Neuronal stem cell (in vitro differentiated cells): ENCODE measurements around the gene SH3D19.
A peak's percentile ranks its signal among the peaks of the same experiment; 100 is the strongest.

Experiments used
- DNase-seq: peaks from one replicate; pipeline ENCODE4 v3.0.0-alpha.2; 2013; ENCODE audit warnings: low spot score
- H2AFZ ChIP-seq: one replicate; pipeline ENCODE4 v1.6.1; 2013; ENCODE audit warnings: mild to moderate bottlenecking, low read length, inconsistent platforms
- H2AK5ac ChIP-seq: 2 replicates; pipeline ENCODE4 v1.6.1; 2013; ENCODE audit warnings: low read depth, mild to moderate bottlenecking, inconsistent platforms, low read length, moderate library complexity, mixed read lengths
- H2BK120ac ChIP-seq: 2 replicates; pipeline ENCODE4 v1.6.1; 2013; ENCODE audit warnings: low read depth, mild to moderate bottlenecking, inconsistent platforms, low read length, moderate library complexity, mixed read lengths
- H2BK12ac ChIP-seq: one replicate; pipeline ENCODE4 v1.6.1; 2013; ENCODE audit warnings: low read length, inconsistent platforms
- H2BK15ac ChIP-seq: 2 replicates; pipeline ENCODE4 v1.6.1; 2013; ENCODE audit warnings: mild to moderate bottlenecking, low read length, inconsistent platforms, mixed read lengths
- H2BK5ac ChIP-seq: one replicate; pipeline ENCODE4 v1.6.1; 2013; ENCODE audit warnings: inconsistent platforms, mild to moderate bottlenecking, low read length, moderate library complexity
- H3K14ac ChIP-seq: one replicate; pipeline ENCODE4 v1.6.1; 2013; ENCODE audit warnings: low read length, inconsistent platforms
- H3K18ac ChIP-seq: 2 replicates; pipeline ENCODE4 v1.6.1; 2013; ENCODE audit warnings: low read length, inconsistent platforms
- H3K23ac ChIP-seq: 2 replicates; pipeline ENCODE4 v1.6.1; 2013; ENCODE audit warnings: low read depth, mild to moderate bottlenecking, mixed read lengths, low read length, inconsistent platforms; ENCODE audit not compliant: poor library complexity
- H3K27ac ChIP-seq: replicated peaks from 3 replicates; pipeline ENCODE4 v1.5.1; 2013; ENCODE audit warnings: low read length, inconsistent platforms
- H3K27me3 ChIP-seq, 3 experiments: 2 replicates each; pipeline ENCODE4 v1.6.1; 2013; ENCODE audit warnings: low read length in 3 of 3, mild to moderate bottlenecking in 2 of 3, inconsistent platforms in 1 of 3, low read depth in 1 of 3, mixed read lengths in 1 of 3, moderate library complexity in 1 of 3; ENCODE audit not compliant: control insufficient read depth in 3 of 3, insufficient read depth in 3 of 3
- H3K36me3 ChIP-seq, 2 donors: replicated peaks in 1 of 2; 2 replicates each; pipeline ENCODE4 v1.6.1; 2013; ENCODE audit warnings: low read length in 2 of 2; ENCODE audit not compliant: control insufficient read depth in 2 of 2, insufficient read depth in 2 of 2
- H3K4ac ChIP-seq: 2 replicates; pipeline ENCODE4 v1.6.1; 2013; ENCODE audit warnings: inconsistent platforms, mild to moderate bottlenecking, low read length, moderate library complexity
- H3K4me1 ChIP-seq, 2 donors: 1 replicate in 1 of 2; 2 replicates in 1 of 2; pipeline ENCODE4 v1.6.1; 2013; ENCODE audit warnings: low read length in 2 of 2, low read depth in 1 of 2; ENCODE audit not compliant: control insufficient read depth in 2 of 2, insufficient read depth in 1 of 2
- H3K4me2 ChIP-seq: one replicate; pipeline ENCODE4 v1.6.1; 2013; ENCODE audit warnings: mild to moderate bottlenecking, low read length, inconsistent platforms; ENCODE audit not compliant: insufficient read depth, poor library complexity, severe bottlenecking
- H3K4me3 ChIP-seq, 2 donors: 2 replicates each; pipeline ENCODE4 v1.5.1; 2013; ENCODE audit warnings: low read length in 2 of 2, mild to moderate bottlenecking in 2 of 2, inconsistent platforms in 1 of 2, moderate library complexity in 1 of 2
- H3K79me1 ChIP-seq: one replicate; pipeline ENCODE4 v1.6.1; 2013; ENCODE audit warnings: low read depth, mild to moderate bottlenecking, inconsistent platforms, low read length, moderate library complexity
- H3K9ac ChIP-seq: one replicate; pipeline ENCODE4 v1.6.1; 2013; ENCODE audit warnings: mild to moderate bottlenecking, low read depth, low read length, inconsistent platforms; ENCODE audit not compliant: poor library complexity
- H3K9me3 ChIP-seq, 2 donors: replicated peaks in 1 of 2; 2 replicates each; pipeline versions ENCODE3 to v1.6.1; 2013; ENCODE audit warnings: low read length in 2 of 2, mild to moderate bottlenecking in 2 of 2, inconsistent platforms in 1 of 2, low read depth in 1 of 2, mixed read lengths in 1 of 2, moderate library complexity in 1 of 2; ENCODE audit not compliant: control insufficient read depth in 2 of 2, insufficient read depth in 1 of 2
- H4K8ac ChIP-seq: one replicate; pipeline ENCODE4 v1.6.1; 2013; ENCODE audit warnings: low read depth, mild to moderate bottlenecking, inconsistent platforms, low read length, moderate library complexity
- H4K91ac ChIP-seq: one replicate; pipeline ENCODE4 v1.6.1; 2013; ENCODE audit warnings: low read length, low read depth, mild to moderate bottlenecking, inconsistent platforms; ENCODE audit not compliant: poor library complexity
- WGBS, 2 donors: extraction: QIAGEN DNeasy Blood & Tissue Kit; methylation state at CpG; one replicate each; pipeline ENCODE4 v1.1.7; 2013; ENCODE audit warnings: missing lambda C conversion rate in 2 of 2, mixed read lengths in 1 of 2; ENCODE audit not compliant: insufficient read length in 2 of 2, insufficient replicate concordance in 1 of 2; ENCODE audit errors: extremely low coverage in 2 of 2; 5-methylcytosine and 5-hydroxymethylcytosine counted together

The SH3D19 gene

DNA sequence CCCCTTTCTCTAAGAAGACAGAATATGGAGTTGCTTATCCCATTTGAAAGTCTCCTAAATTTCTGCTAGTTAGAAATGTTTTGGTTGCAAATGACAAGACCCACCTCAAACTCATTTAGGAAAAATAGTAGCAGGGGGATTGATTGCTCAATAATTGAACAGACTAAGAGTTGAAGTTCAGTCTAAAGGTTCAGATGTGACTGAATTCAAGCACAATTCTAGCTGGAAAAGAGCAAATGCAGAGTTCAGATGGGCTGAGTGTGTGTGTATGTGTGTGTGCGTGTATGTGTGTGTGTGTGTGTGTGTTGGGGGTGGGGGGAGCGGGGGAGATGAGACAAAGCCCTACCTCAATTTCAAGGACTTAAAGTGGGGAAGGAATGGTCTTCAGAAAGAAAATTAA, 35.7 kb upstream of the SH3D19 start:
- Histone ChIP-seq H3K23ac (no peak overlapping the region), H4K91ac (no peak overlapping the region), H2AFZ (no peak overlapping the region), H3K9ac (no peak overlapping the region), H3K18ac (no peak overlapping the region), H3K27me3 (no peaks in the 10 kb centered on the region), H2BK120ac (no peak overlapping the region), H3K14ac (no peak overlapping the region), H3K4me1 (peaks cover 4% of the 10 kb centered on the region in 2 donors), H3K79me1 (no peaks in the 10 kb centered on the region), H3K27ac (no peak overlapping the region), H3K4me3 (no peak overlapping the region), H2BK12ac (no peak overlapping the region), H4K8ac (peak overlapping the region; percentile 56), H3K4me2 (no peak overlapping the region), H3K36me3 (no peaks in the 10 kb centered on the region), H3K4ac (no peak overlapping the region), H2BK15ac (no peak overlapping the region), H2AK5ac (no peak overlapping the region), H2BK5ac (no peak overlapping the region), H3K9me3 (no peaks in the 10 kb centered on the region)
- no peak for DNase-seq
- WGBS, 2 donors = 100% methylated on average over 1 of the region's 2 CpGs; no CpG with 5 or more reads in 1 of the 2 donors

DNA sequence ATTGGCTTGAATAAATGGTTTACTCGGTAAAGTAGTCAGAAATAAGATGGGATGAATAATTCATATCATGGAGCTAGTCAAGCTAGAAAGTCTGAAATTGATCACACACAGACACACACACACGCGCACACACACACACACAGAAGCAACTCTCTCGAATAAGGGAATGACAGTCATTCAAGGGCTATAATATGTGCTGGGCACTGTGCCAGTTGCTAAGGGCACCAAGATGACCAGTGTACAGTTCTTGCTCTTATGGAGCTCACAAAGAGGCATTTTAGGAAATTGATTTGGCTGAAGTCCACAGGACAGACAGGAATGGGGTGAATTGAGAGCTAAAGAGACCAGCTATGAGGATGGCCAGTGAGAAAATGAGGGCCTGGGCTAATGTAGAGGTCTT, 34.2 kb upstream of the SH3D19 start:
- H3K27me3 ChIP-seq = no peaks in the 10 kb centered on the region
- no peak overlapping the region for H4K8ac ChIP-seq
- H3K14ac ChIP-seq = no peak overlapping the region
- no peaks in the 10 kb centered on the region for H3K79me1 ChIP-seq
- H3K4me1 ChIP-seq = peaks cover 4% of the 10 kb centered on the region in 2 donors
- H3K4ac ChIP-seq = no peak overlapping the region
- no peak overlapping the region for H4K91ac ChIP-seq
- H2AK5ac ChIP-seq = no peak overlapping the region
- no peak overlapping the region for H3K4me2 ChIP-seq
- no peak overlapping the region for H3K23ac ChIP-seq
- H3K36me3 ChIP-seq = no peaks in the 10 kb centered on the region
- no peak overlapping the region for H2BK5ac ChIP-seq
- no peak overlapping the region for H2AFZ ChIP-seq
- no peak overlapping the region for H2BK15ac ChIP-seq
- DNase-seq = no peak
- no peak overlapping the region for H3K4me3 ChIP-seq
- H3K27ac ChIP-seq = no peak overlapping the region
- no peak overlapping the region for H2BK120ac ChIP-seq
- no CpG with 5 or more reads among the region's 4 CpGs for WGBS, 2 donors
- H3K9ac ChIP-seq = no peak overlapping the region
- H3K9me3 ChIP-seq = no peaks in the 10 kb centered on the region
- H2BK12ac ChIP-seq = no peak overlapping the region
- no peak overlapping the region for H3K18ac ChIP-seq

DNA sequence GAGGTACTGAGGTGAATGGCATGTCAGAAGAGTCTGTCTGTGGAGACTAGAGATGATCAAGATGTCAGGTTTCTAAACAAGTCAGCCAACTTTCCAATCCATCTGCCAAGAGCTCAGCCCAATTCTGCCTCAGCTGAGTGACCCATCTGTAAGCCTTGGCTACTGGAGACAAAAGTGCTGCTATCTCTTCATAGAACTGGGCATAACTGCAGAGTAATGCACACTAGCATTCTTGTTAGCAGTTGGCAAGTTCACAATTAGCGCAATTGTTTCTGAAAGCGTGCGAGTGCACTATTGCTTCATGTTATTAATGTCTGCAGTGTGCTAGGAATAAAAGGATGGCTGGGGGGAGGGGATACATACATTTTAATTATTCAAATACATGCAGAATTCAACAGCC, 32.9 kb upstream of the SH3D19 start:
- Histone ChIP-seq H3K18ac (no peak overlapping the region), H3K9me3 (no peaks in the 10 kb centered on the region), H3K79me1 (no peaks in the 10 kb centered on the region), H3K4me1 (peaks cover 4% of the 10 kb centered on the region in 2 donors), H4K8ac (no peak overlapping the region), H3K23ac (no peak overlapping the region), H2BK120ac (no peak overlapping the region), H2BK15ac (no peak overlapping the region), H2BK5ac (no peak overlapping the region), H3K4me2 (no peak overlapping the region), H2BK12ac (no peak overlapping the region), H2AFZ (no peak overlapping the region), H2AK5ac (no peak overlapping the region), H3K36me3 (no peaks in the 10 kb centered on the region), H3K4me3 (no peak overlapping the region), H3K27me3 (no peaks in the 10 kb centered on the region), H3K9ac (no peak overlapping the region), H4K91ac (no peak overlapping the region), H3K4ac (no peak overlapping the region), H3K27ac (no peak overlapping the region), H3K14ac (no peak overlapping the region)
- DNase-seq = no peak
- WGBS, 2 donors = no CpG with 5 or more reads among the region's 3 CpGs

DNA sequence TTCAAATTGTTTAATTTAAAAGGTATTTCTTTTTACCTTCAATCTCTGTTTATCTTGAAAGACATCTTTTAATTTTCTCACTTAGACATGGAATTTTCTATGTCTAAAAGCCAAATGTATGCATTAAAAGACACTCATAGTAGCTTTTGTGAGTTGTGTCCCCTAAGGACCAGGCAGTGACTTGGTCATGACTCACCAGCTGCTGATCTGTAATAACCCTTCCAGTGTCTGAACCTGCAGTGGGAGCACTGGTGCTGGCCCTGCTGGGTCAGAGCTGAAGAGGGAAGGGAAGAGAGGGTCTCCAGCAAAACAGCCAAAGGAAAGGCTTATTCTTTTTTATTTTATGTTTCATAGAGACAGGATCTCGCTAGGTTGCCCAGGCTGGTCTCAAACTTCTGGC, 31.1 kb upstream of the SH3D19 start:
- Histone ChIP-seq H3K9me3 (no peaks in the 10 kb centered on the region), H2AK5ac (no peak overlapping the region), H2BK15ac (no peak overlapping the region), H3K79me1 (no peaks in the 10 kb centered on the region), H4K91ac (no peak overlapping the region), H3K4me3 (no peak overlapping the region), H4K8ac (no peak overlapping the region), H3K4me1 (peaks cover 4% of the 10 kb centered on the region in 2 donors), H3K4ac (no peak overlapping the region), H2BK5ac (no peak overlapping the region), H3K27ac (no peak overlapping the region), H2AFZ (no peak overlapping the region), H3K36me3 (no peaks in the 10 kb centered on the region), H3K9ac (no peak overlapping the region), H3K27me3 (no peaks in the 10 kb centered on the region), H2BK12ac (no peak overlapping the region), H3K14ac (no peak overlapping the region), H3K23ac (no peak overlapping the region), H3K4me2 (no peak overlapping the region), H3K18ac (no peak overlapping the region), H2BK120ac (no peak overlapping the region)
- no CpG with 5 or more reads among the region's 1 CpG for WGBS, 2 donors
- no peak for DNase-seq
